ENCODE data around the gene LY86. TPM values are rescaled to one million over a fixed set of nuclear protein-coding genes. Genes with fewer than 3 reads are reported as not detected.

Gene LY86
- total and polyA plus RNA-seq, 2 of the 13 experiments (the other 11 are each of a cell fraction or from before 2014, with no cell fraction given): not detected

DNA sequence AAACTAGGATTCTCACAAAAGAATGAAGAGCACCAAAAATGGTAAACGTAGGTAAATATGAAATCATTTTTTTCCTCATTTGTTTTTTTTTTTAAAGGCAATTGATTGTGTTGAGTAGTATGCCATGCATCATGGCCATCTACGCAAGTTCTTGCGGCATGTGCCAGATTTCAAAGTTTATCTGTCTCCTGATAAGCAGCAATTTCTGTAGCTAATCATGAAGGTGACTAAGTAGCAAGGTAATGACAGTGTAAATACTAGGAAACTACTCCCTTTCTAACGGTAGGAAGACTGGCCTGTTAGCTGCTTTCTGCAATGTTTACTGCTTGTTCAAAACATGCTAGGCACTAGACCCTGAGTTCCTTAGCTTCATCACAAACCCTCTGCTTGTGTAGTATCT, 13.4 kb upstream of the LY86 start:
- ChIA-PET POLR2A (no interaction called here), CTCF (ENCODE audit: low intra/inter-chr PET ratio, low total read pairs) (no interaction called here)
- Histone ChIP-seq H3K79me2 (ENCODE audit: insufficient read depth, low read length) (no peaks in the 10 kb centered on the region), H2AFZ (ENCODE audit: low read length) (no peak overlapping the region), H3K27me3 (ENCODE audit: control insufficient read depth in 1 of 2, insufficient read depth in 2 of 2, low read length in 2 of 2) (no peaks in the 10 kb centered on the region), H3K4me2 (ENCODE audit: low read depth, low read length) (no peak overlapping the region), H4K20me1 (ENCODE audit: insufficient read depth, low read length) (no peaks in the 10 kb centered on the region), H3K4me1 (ENCODE audit: insufficient read depth, low read length) (no peaks in the 10 kb centered on the region), H3K9ac (ENCODE audit: insufficient read depth, low read depth, low read length) (no peak overlapping the region), H3K4me3 (replicated peaks in 1 of 3; ENCODE audit: insufficient read depth in 1 of 3, low read depth in 2 of 3, low read length in 3 of 3) (no peak overlapping the region), H3K9me3 (ENCODE audit: low read length) (no peaks in the 10 kb centered on the region), H3K27ac (ENCODE audit: extremely low read length, insufficient read depth, low read length) (no peak overlapping the region), H3K36me3 (replicated peaks in 1 of 2; ENCODE audit: control insufficient read depth in 1 of 2, insufficient read depth in 2 of 2, low read length in 2 of 2) (no peaks in the 10 kb centered on the region)
- ATAC-seq (no peak), FAIRE-seq (no peak), DNase-seq (ENCODE audit: low spot score) (no peak)
- 12% methylated on average over 4 of the region's 4 CpGs for WGBS (ENCODE audit: low lambda C conversion rate)
- in situ Hi-C loops (cut with HindIII; ENCODE audit: extremely low pct_ligation_motif_present, low pct_unique_long_range_greater_than_20kb) (no loop called here), intact Hi-C loops (cut with micrococcal nuclease; ENCODE audit: unreplicated experiment) (no loop called here)
- BruUV-seq (replicated peaks): no TSS peak
- no peak for TF ChIP-seq ZNF318 (CRISPR knock-in tag; IDR thresholded peaks at IDR 0.05)
- TF ChIP-seq, protein P1, sequence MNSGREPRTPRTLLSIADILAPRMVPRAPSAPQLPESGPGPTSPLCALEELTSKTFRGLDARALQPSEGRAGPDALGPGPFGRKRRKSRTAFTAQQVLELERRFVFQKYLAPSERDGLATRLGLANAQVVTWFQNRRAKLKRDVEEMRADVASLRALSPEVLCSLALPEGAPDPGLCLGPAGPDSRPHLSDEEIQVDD (CRISPR knock-in tag; IDR thresholded peaks at IDR 0.05; ENCODE audit: borderline replicate concordance): no peak
- no peak for TF ChIP-seq ZNF260 (CRISPR knock-in tag; IDR thresholded peaks at IDR 0.05; ENCODE audit: borderline replicate concordance, low read depth)
- no peak for TF ChIP-seq FOXO1 (CRISPR knock-in tag; IDR thresholded peaks at IDR 0.05)
- no peak for TF ChIP-seq RNF2 (conservative IDR thresholded peaks at IDR 0.05; ENCODE audit: low read depth)
